GM18907 (cell line): ENCODE data around the gene USE1.

Source experiments
- ATAC-seq: cut with Tn5 transposase; IDR thresholded peaks from one replicate; pipeline ENCODE4 v1.9.1; 2021; ENCODE audit warnings: mild to moderate bottlenecking, moderate library complexity; ENCODE audit not compliant: unreplicated experiment

The USE1 gene

DNA sequence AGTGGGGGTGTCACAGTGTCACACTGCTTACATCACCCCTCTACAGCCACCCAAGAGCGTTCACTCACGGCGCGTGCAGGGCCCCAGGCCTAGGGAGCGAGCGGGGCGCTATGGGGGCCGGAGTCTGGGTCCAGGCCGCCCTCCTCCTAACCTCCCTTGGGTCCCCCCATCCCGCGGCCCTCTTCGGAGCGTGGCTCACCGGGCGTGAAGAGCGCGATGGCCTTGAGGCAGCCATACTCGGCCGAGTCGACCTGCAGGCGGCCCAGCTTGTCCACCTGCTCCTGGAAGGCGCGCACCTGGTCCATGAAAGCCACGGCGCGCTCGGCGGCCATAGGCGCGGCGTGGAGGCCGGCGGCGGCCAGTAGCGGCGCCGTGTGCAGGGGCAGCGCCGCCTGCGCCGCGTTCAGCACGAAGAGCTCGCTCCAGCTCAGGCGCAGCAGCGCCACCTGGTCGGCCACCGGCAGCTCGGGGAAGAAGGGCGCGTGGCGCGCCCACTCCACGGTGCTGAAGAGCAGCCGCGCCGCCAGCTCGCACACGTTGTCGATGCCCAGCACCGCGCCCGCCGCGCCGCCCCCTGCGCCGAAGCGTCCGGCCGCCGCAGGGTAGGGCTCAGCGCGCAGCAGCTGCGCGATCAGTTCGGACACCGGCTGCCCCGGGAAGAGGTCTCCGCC, 20.3 kb downstream of the USE1 start:
- ATAC-seq: peak; percentile 48

DNA sequence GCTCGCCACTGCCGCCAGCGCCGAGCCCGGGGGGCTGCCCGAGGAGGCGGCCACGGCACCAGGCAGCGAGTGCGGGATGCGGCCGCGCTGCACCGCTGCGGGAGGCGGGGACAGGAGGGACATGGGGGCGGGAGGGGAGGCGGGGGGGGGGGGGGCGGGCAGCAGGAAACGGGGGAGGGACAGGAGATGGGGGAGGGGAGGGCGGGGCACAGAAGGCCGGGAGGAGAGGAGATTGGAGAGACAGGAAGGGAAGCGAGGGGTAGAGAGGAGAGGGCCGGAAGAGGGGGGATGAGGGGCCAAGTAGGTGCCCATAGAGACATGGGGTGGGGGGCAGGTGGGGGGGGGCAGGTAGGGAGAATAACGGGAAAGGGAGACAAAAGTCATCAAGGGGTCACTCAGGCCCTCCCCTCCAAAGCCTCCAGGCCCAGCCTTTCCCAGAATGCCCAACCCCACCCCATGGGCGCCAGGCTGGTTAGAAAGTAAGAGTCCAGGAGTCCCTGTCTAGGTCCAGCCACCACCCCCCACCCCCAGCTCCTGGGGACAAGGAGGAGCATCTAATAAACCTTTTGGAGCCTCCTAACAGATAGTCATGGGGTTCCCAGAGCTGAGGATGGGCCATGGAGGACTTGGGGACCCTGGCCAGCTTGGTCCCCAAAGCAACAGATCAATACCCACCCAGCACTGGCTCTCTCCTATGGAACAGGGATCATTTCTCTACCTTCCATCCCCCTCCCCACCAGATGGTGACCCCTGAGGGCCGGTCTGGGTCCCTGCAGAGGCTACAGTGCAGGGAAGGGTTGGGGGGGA, 21.0 kb downstream of the USE1 start:
- no peak for ATAC-seq

DNA sequence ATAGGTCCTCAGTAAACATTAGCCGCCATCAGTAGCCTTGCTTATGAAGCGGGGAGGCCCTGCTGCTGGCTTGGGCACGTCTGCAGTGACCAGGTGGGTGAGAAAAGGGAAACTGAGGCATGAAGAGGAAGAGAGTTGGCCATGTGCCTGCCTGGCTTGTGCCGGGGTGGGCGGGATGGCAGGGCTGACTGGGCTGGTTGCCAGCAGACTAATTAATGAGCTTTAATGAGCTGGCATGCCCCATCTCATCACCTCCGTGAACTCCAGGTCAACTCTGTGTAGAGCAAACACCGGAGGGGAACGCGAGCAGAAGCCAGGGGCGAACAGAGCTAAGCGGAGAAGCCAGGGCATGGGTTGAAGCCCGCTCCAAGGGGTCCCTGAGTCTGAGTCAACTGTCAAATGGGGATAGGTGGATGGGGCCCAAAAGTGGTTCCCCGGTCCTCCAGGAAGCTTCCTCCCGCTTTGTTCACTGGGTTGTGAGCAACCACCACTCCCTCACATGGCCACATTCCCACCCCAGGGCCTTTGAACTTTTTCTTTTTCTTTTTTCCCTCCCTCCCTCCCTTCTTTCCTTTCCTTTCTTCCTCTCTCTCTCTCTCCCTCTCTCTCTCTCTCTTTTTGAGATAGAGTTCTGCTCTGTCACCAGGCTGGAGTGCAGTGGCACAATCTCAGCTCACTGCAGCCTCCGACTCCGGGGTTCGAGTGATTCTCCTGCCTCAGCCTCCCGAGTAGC, 21.8 kb downstream of the USE1 start:
- no peak for ATAC-seq

DNA sequence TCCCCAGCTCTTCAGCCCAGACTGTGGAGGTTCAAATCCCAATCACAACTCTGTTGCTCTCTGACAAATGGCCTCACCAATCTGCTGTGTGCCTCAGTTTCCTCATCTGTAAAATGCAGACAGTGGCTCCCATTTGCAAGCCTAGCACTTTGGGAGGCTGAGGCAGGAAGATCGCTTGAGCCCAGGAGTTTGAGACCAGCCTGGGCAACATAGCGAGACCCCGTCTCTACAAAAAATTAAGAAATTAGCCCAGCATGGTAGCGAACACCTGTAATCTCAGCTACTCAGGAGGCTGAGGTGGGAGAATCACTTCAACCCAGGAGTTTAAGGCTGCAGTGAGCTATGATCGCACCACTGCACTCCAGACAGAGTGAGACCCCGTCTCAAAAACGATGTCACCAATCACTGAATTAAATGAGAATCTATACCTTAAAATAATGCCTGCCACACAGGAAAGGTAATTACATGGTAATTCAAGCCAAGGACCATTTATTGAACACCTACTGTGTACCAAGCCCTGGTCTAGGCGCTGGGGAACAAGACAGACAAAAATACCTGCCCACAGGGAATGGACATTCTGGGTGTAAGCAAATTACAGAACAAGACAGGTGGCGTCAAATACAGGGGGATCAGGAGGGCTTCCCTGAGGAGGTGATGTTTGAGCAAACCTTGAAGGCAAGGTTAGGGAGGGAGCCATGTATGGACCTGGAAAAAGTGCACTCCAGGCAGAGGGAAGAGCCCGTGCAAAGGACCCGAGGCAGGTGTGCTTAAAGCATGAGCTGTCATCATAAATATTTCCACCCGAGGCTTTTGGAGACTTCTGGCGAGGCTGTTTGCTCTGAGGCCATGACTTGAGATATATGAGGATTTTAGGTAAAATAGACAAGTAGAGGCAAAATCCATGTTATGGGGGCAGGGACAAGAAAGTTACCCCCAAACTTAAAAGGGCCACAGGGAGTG, 22.9 kb downstream of the USE1 start:
- no peak for ATAC-seq

DNA sequence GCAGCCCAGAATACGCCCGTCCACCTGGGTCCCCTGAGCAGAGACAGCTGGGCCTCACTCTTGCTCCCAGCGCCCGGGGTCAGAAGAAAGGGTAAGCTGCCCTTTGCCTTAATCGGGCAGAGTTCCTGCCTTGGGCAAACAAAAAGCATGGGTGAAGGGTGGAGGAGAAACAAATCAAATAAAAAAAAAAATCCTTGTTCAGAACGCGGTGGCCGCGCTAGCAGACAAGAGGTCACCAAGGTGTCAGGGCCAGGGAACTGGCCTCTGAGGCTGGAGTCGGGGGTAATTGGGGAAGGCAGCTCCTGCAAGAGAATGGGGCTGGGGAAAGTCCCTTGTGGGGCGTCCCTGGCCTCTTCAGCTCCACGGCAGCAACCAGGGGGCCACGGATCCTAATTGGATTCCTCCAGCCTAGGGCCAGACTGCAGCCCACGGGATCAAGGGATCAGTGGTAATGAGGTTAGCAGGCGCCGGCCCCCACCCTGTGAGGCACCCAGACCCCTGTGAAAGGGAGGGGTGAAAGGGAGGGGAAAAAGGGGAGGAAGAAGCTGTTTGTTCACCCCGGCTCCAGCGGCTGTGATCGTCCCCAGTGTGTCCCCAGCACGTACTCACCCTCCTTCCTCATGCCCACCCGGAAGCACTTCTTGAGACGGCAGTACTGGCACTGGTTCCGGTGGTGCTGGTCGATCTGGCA, 25.1 kb downstream of the USE1 start:
- no peak for ATAC-seq

DNA sequence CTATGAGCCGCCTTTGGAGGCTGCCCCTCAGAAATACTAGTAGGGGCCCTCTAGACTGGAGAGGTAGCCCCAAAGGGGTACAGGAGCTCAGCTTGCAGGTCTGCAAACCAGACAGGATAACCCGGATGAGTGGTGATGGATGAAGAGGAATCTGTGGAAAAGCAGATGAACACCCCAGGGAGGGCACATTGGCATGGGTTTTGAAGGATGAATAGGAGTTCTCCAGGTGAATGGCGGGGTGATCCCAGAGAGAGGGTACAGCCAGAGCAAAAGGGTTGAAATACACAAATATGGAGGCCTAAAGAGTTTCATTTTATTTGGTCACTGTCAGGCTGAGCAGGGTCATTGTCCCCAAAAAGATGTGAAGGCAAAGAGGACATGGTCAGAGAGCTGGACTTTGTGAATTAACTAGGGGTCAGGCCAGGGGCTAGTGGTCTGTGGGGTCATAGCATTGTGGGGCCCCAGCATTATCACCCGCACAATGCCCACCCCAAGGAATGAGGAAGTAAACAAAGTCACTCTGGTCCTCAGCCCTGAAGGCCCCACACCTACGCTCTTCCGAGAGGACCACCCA, 25.8 kb downstream of the USE1 start:
- no peak for ATAC-seq

DNA sequence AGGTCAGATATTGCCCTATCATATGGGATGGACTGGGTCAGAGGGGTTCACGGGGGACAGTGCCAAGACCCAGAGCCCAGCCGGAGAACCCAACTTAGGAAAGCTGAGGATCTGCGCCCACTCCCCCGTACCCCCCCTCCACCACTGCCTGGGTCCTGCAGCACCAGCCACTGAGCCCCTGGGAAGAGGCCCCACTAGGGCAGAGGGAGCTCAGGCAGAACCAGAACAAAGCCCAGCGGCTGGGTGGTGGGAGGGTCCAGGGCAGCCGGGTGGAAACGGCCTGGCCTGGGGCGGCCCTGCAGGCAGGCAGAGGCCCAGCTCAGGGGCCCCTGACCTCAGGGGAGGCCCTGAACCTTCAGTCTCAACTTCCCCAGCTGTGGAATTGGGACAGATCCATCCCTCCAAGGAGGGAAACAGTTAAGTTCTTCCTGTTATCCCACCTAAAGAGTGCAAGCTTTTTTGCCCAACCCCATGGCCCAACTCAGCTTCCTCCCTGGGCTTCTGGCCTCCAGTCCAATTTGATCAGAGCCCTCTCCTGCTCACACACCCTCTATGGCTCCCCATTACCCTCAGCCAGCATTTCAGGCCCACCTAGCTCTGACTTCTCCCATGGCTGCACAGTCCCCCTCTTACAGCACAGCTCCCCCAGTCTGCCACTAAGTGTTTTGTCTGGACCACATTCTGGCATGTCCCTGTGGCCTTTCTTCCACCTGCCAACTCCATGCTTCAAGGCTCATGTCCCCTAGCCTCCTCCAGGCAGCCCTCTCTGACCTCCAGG, 27.5 kb downstream of the USE1 start:
- ATAC-seq: no peak

DNA sequence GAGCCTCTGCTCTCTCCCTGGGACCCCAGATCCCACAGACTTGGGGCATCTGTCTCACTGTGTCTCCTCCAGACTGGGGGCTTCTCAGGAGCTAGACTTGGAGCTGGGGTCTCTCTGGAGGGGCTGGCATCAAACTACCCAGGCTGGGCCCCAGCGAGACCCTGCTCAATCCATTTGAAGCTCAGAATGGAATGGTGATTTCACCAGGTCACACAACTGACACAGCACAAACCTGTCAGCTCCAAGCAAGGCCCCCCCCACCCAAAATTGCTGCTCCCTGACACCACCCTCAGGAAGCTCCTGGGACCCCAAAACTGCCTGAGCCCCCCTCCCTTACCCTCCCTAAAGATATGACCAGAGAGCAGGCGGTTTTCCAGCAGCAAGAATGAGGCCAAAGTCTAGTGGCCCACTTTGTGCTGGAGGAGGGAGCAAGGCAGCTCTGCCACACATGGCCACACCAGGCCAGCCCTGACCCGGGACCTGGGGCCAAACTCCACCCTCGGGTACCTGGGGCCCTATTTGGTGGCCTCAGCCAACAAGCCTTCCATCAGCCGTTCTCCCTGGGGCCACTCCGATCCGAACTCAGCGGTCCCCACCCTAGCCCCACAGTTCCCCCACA, 28.2 kb downstream of the USE1 start:
- no peak for ATAC-seq

DNA sequence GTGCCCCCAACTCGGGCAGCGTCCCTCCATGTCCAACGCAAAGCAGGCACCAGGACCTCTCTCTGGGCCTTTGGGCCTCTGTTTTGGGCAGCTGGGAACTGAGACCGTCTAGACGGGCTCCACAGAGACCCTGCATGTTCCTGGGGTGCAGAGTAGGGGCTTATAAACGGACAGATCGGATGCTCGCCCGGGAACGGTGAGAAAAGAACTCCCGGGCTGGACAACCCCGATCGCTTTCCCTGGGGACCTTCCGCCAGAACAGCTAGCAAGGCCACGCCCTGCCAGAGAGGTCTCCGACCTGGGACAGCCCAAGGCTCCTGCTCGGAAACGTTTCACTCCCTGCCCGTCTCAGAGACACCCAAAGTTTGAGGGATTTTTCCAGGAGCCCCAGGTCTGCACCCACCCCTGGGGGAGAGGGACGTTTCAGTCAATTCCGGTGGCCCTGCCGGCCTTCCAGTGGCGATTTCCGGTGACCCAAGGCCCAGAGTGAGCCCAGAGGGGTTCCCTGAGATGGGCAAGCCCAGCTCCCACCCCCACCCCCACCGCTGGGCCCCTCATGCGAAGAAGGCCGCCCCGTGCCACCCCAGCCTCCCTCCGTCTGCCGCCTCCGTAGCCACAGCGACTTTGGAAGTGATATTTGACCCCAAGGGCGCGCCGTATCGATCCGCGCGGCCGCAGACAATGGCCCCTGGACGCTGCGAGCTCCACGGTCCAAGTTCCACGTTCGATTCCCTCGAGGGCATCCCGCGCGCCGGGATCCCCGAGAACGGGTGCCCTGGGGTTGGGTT, 28.9 kb downstream of the USE1 start:
- no peak for ATAC-seq

DNA sequence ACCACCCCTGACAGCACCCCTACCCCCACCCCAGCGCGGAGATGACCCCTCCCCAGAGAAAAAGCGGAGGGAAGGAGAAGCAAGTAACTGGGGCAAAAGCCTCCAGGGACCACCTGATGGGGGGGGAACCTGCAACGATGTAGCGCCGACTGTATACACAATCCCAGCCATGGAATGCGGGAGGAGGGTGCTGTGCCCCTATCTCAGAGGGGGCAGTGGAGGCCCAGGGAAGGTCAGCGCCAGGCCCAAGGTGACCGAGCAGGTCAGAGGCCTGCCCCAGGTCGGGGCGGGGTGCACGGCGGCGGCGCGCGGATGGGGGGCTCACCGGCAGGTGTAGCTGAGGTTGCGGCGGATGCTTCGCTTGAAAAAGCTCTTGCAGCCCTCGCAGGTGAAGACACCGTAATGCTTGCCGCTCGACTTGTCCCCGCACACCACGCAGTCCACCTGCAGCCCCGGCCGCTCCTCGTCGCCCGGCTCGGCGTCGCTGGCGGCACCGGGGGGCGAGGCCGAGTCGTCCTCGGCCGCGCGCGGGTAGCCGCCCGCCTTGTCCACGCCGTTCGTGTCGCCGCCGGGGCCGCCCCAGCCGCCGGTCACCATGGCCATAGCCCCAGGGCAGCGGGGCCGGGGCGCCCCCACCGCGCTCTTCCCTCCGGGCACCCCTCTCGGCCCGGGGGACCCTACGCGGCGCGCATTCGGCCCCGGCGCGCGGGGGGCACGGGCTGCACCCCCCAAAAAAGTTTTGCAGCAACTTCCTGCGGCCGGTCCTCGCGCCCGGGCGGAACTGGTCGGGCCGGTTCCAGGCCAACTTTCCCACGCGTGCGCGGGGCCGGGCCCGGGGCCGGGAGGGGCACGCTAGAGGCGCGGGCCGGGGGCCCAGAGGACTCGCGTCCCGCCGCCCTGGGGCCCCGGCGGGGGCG, 29.7 kb downstream of the USE1 start:
- ATAC-seq: peak; percentile 10

DNA sequence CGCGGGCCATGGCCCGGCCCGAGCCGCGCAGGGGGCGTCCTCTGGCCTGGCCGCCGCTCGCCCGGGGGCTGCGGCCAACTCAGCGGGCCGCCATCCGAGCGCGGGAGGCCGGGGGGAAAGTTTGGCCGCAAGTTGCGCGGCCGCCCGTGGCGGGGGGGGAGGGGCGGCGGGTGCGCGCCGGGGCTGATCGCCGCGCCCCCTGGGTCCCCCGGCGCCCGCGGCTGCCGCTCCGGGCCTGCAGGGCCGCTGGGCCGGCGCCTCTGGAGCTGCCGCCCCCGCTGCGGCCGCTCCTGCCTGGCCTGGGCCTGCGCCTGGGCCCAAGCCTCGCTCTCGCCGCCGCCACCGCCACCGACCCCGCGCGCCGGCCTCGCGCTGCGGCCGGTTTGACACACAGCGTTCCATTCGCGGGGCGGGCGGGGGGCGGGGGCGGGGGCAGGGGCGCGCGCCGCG, 30.4 kb downstream of the USE1 start, which contains the start of gene NR2F6:
NR2F6 (minus strand) TSS at position 385 of the 450 bp plus-strand sequence. CDS start 699 bp downstream, outside the sequence.
- no peak for ATAC-seq

DNA sequence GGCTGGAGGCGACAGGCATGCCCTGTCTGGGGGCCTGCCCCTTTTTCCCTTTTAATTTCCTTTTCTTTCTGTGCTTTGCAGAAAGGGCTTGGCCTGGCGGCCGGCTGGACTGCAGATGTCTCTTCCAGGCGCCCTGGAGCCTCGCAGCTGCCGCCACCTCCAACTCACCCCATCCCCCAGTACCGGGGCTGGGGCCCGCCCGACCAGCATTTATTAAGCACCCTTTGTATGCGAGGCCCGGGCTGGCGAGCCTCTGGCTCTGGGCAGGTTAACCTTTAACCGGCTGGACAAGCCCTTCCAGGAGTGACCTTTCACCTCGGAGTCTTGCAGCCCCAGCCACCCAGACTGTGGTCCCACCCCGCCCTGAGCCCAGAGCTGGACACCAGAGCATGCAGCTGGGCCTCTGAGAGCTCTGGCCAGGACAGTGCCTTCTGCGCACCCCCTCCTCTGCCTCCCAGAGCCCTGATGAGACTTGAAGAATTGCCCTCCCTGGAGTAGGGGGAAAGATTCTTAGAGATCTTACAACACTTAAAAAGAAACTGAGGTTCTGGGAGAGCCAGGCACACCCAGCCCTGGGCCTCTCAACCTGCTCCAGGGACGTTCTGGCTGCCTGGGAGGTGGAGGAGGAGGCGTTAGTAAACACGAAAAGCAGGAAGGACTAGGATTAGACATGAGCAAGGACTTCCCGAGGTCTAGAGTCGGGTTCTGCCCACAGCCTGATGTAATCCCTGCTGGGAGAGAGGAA, 31.7 kb downstream of the USE1 start:
- ATAC-seq: no peak

DNA sequence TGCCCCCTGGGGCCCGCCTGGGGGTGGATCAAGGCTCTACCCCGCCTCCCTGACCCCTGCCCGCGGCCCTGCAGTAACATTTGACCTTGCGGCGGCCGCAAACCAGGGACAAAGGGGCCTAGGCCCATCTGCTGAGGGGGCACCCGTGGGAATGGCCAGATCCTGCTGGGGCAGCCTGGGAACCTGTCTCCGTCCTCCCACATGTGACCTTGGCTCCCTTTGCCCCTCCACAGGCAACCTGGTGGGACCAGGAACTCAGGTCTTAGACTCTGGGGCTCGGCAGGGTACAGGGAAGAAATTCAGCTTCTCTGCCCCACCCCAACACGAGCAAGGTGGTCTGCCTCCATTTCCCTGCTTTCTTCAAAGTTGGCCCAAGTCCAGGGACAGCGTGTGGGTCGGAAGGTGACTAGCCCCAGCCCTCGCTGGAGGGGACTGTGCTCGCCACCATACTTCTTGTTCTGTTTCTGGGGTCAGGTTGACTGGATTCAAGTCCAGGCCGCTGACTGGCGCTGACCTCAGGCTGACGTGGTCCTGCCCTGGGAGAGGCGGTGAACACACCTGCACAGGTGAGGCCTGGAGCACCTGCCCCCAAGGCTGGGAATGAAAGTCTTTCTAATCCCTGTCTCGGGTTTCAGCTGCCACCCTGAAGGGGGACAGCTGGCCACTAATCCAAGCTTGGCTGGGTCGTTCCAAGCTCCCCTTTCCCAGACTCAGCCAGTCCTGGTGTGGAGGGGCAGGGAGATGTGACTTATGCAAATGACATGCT, 33.0 kb downstream of the USE1 start:
- no peak for ATAC-seq

DNA sequence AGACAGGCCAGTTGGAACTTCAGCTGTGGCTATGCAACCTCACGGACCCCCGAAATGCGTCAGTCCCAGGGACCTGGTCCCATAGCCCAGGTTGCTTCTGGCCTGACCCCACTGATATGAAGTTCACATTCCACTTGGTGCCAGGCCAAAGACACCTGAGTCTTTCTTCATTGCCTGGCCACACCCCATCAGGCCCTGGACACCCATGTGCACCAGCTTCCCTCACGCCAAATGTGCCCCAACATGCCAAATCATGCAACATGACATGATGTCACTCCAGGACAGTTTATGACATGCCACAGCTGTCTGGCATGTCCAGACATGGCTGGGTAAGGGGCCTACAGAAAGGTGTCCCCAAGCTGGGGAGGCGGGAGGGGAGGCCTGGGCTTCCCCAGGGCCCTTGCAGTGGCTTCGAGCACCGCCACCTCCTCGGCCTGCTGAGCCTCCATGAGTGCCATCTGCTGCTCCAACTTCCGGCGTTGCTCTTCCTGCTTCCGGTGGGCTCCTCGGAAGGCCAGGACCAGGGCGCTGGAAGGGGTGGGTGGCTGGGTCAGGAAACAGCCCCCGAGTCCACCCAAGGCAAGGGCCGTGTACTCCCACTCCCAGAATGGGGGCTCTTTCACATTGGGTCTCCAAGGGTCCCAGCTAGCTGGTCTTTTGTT, 34.9 kb downstream of the USE1 start:
- no peak for ATAC-seq

DNA sequence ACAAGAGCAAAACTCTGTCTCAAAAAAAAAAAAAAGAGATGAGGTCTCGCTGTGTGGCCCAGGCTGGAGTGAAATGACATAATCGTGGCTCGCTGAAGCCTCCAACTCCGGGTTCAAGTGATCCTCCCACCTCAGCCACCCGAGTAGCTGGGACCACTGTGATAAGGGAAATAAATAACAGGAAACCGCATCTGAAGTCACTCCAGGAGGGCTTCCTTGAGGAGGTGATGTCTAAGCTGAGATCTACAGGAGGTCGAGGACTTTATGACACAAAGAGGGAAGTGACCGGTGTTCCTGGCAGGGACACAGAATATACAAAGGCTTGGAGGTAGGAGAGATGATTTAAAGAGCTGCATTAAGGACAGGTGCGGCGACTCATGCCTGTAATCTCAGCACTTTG, 39.5 kb downstream of the USE1 start:
- ATAC-seq: no peak
